Measurements from ENCODE around the gene WDR83. TPM values are rescaled to one million over a fixed set of nuclear protein-coding genes. Genes with fewer than 3 reads are reported as not detected.

WDR83 gene
- polyA plus RNA-seq, 3 donors, result 7.9 to 9.9 (median 8.5) TPM

- peaks cover 12 to 29% of the 10 kb centered on the region in 2 donors for H3K4me1 ChIP-seq (ENCODE audit: control insufficient read depth in 1 of 2, insufficient read depth in 2 of 2, low read length in 2 of 2)
- H3K27ac ChIP-seq (ENCODE audit: low read depth in 1 of 2, low read length in 2 of 2), result no peak overlapping the region
- peaks cover 47 to 85% of the 10 kb centered on the region in 2 donors for H3K36me3 Mint-ChIP-seq
- peaks cover 57 to 72% of the 10 kb centered on the region in 2 donors for H3K36me3 ChIP-seq (replicated peaks in 1 of 2; ENCODE audit: control insufficient read depth in 1 of 2, insufficient read depth in 2 of 2, low read length in 2 of 2)
- H3K4me3 Mint-ChIP-seq, result no peak overlapping the region
- intact Hi-C loops (cut with micrococcal nuclease), result no loop called here
- no peak overlapping the region for H3K9ac ChIP-seq (ENCODE audit: insufficient read depth, low read length, poor library complexity, severe bottlenecking)
- DNase-seq, result no peak
- H2AFZ ChIP-seq (ENCODE audit: insufficient read depth, low read depth, low read length, poor library complexity, severe bottlenecking), result no peak overlapping the region
- H3K9me3 Mint-ChIP-seq, result peaks cover 0 to 3% (median 0%) of the 10 kb centered on the region in 7 donors
- H4K20me1 ChIP-seq (ENCODE audit: insufficient read depth, low read length), result peaks cover 76% of the 10 kb centered on the region
- peak overlapping the region in 1 of 7 donors; percentile 4 for H3K27ac Mint-ChIP-seq
- H3K4me2 ChIP-seq (replicated peaks; ENCODE audit: extremely low read depth, low read length, poor library complexity, severe bottlenecking), result no peak overlapping the region
- peaks cover 27% of the 10 kb centered on the region for H3K4me1 Mint-ChIP-seq
- no peak for TF ChIP-seq CTCF (IDR thresholded peaks at IDR 0.05)
- H3K27me3 ChIP-seq (ENCODE audit: control insufficient read depth in 2 of 2, insufficient read depth in 2 of 2, low read length in 2 of 2), result no peaks in the 10 kb centered on the region
- H3K9me3 ChIP-seq (replicated peaks in 1 of 2; ENCODE audit: control insufficient read depth in 1 of 2, insufficient read depth in 1 of 2, low read length in 2 of 2), result no peaks in the 10 kb centered on the region
- 96% methylated on average over 8 of the region's 10 CpGs for WGBS (ENCODE audit: insufficient coverage)
- H3K27me3 Mint-ChIP-seq (ENCODE audit: low read depth in 3 of 3), result peaks cover 0 to 4% (median 0%) of the 10 kb centered on the region in 3 donors
- H3K4me3 ChIP-seq (replicated peaks in 1 of 3; ENCODE audit: low read depth in 2 of 3, low read length in 3 of 3), result no peak overlapping the region
- no peaks in the 10 kb centered on the region for H3K79me2 ChIP-seq (ENCODE audit: insufficient read depth, low read length)
Measured at GRCh38 chr19:12649941-12650340, 16.7 kb upstream of the WDR83 start.

GRCh38 chr19:12652219-12652618 is 14.4 kb upstream of the WDR83 start:
- Mint-ChIP-seq H3K36me3 (peaks cover 59 to 87% of the 10 kb centered on the region in 2 donors), H3K4me3 (no peak overlapping the region), H3K9me3 (peaks cover 0 to 3% (median 0%) of the 10 kb centered on the region in 7 donors), H3K4me1 (peaks cover 17% of the 10 kb centered on the region), H3K27ac (no peak overlapping the region), H3K27me3 (ENCODE audit: low read depth in 3 of 3) (peaks cover 0 to 4% (median 0%) of the 10 kb centered on the region in 3 donors)
- H3K36me3 ChIP-seq (replicated peaks in 1 of 2; ENCODE audit: control insufficient read depth in 1 of 2, insufficient read depth in 2 of 2, low read length in 2 of 2), result peaks cover 63 to 72% of the 10 kb centered on the region in 2 donors
- peaks cover 86% of the 10 kb centered on the region for H4K20me1 ChIP-seq (ENCODE audit: insufficient read depth, low read length)
- H3K27me3 ChIP-seq (ENCODE audit: control insufficient read depth in 2 of 2, insufficient read depth in 2 of 2, low read length in 2 of 2), result no peaks in the 10 kb centered on the region
- no peak overlapping the region for H2AFZ ChIP-seq (ENCODE audit: insufficient read depth, low read depth, low read length, poor library complexity, severe bottlenecking)
- WGBS (ENCODE audit: insufficient coverage), result 83% methylated on average over 1 of the region's 6 CpGs
- intact Hi-C loops (cut with micrococcal nuclease), result no loop called here
- no peak overlapping the region for H3K4me2 ChIP-seq (replicated peaks; ENCODE audit: extremely low read depth, low read length, poor library complexity, severe bottlenecking)
- DNase-seq, result no peak
- TF ChIP-seq CTCF (IDR thresholded peaks at IDR 0.05), result no peak
- no peak overlapping the region for H3K9ac ChIP-seq (ENCODE audit: insufficient read depth, low read length, poor library complexity, severe bottlenecking)
- H3K9me3 ChIP-seq (replicated peaks in 1 of 2; ENCODE audit: control insufficient read depth in 1 of 2, insufficient read depth in 1 of 2, low read length in 2 of 2), result no peaks in the 10 kb centered on the region
- no peaks in the 10 kb centered on the region for H3K79me2 ChIP-seq (ENCODE audit: insufficient read depth, low read length)
- no peak overlapping the region for H3K27ac ChIP-seq (ENCODE audit: low read depth in 1 of 2, low read length in 2 of 2)
- peaks cover 12 to 19% of the 10 kb centered on the region in 2 donors for H3K4me1 ChIP-seq (ENCODE audit: control insufficient read depth in 1 of 2, insufficient read depth in 2 of 2, low read length in 2 of 2)
- H3K4me3 ChIP-seq (replicated peaks in 1 of 3; ENCODE audit: low read depth in 2 of 3, low read length in 3 of 3), result no peak overlapping the region
